SK-N-SH treated with all-trans-retinoic acid at 6 μM for 48 hours (cell line): ENCODE results near the gene SLC2A13.

Experiments used
- ESRRG ChIP-seq: fragments of 250-450 bp; sonication (Bioruptor Pico); IDR thresholded peaks from 2 replicates; pipeline ENCODE4 v1.6.1; 2021; ENCODE audit warnings: mild to moderate bottlenecking
- GLIS3 ChIP-seq: fragments of 250-450 bp; sonication (Bioruptor Pico); IDR thresholded peaks from 2 replicates; pipeline ENCODE4 v1.5.0; 2020; ENCODE audit warnings: mild to moderate bottlenecking, moderate library complexity
- ISL1 ChIP-seq: fragments of 250-450 bp; sonication (Bioruptor Pico); IDR thresholded peaks from 2 replicates; pipeline ENCODE4 v2.1.2; 2022; ENCODE audit warnings: mild to moderate bottlenecking, moderate library complexity
- PPARA ChIP-seq: fragments of 250-450 bp; sonication (Bioruptor Pico); IDR thresholded peaks from 2 replicates; pipeline ENCODE4 v1.5.0; 2020; ENCODE audit warnings: mild to moderate bottlenecking, borderline replicate concordance
- RARB ChIP-seq: fragments of 250-450 bp; sonication (Bioruptor Pico); IDR thresholded peaks from 2 replicates; pipeline ENCODE4 v1.8.0; 2021; ENCODE audit warnings: mild to moderate bottlenecking, moderate library complexity
- TCF4 ChIP-seq: fragments of 250-450 bp; sonication (Bioruptor Pico); IDR thresholded peaks from 2 replicates; pipeline ENCODE4 v1.8.0; 2021; ENCODE audit warnings: mild to moderate bottlenecking, moderate library complexity, borderline replicate concordance
- TOX ChIP-seq: fragments of 250-450 bp; sonication (Bioruptor Pico); IDR thresholded peaks from 2 replicates; pipeline ENCODE4 v1.8.0; 2021; ENCODE audit warnings: mild to moderate bottlenecking, moderate library complexity, borderline replicate concordance
- ZNF70 ChIP-seq: fragments of 450-650 bp; formaldehyde crosslinking; IDR thresholded peaks from 2 replicates; pipeline ENCODE4 v1.5.0; 2020; ENCODE audit warnings: mild to moderate bottlenecking, moderate library complexity
- TF ChIP-seq, protein P1 (sequence below): fragments of 250-450 bp; sonication (Bioruptor Pico); IDR thresholded peaks from 2 replicates; pipeline ENCODE4 v1.5.1; 2021; ENCODE audit warnings: mild to moderate bottlenecking, moderate library complexity
- TF ChIP-seq, protein P2 (sequence below): fragments of 250-450 bp; sonication (Bioruptor Pico); IDR thresholded peaks from 2 replicates; pipeline ENCODE4 v1.8.0; 2020; ENCODE audit warnings: mild to moderate bottlenecking, moderate library complexity, borderline replicate concordance

DNA sequence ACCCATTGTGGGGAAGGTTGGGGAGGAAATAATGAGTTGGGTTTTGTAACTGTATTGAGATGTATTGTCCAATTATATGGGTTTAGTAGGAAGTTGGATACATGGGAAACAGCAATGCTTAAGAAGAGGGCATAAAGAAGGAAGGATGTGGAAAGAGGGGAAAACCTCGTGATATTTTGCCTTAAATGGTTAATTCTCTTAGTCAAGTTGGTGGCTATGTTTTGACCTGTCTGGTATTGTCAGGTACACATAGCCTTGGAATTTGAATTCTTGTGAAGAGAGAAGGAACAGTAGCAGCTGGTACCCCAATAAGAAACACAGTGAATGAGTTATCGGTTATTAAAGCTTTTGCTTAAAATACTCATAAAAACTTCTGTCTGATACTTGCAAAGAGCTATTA is 32.6 kb upstream of the SLC2A13 start:
- TF ChIP-seq, protein P1, sequence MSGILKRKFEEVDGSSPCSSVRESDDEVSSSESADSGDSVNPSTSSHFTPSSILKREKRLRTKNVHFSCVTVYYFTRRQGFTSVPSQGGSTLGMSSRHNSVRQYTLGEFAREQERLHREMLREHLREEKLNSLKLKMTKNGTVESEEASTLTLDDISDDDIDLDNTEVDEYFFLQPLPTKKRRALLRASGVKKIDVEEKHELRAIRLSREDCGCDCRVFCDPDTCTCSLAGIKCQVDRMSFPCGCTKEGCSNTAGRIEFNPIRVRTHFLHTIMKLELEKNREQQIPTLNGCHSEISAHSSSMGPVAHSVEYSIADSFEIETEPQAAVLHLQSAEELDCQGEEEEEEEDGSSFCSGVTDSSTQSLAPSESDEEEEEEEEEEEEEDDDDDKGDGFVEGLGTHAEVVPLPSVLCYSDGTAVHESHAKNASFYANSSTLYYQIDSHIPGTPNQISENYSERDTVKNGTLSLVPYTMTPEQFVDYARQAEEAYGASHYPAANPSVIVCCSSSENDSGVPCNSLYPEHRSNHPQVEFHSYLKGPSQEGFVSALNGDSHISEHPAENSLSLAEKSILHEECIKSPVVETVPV (CRISPR knock-in tag) = no peak
- TF ChIP-seq ZNF70 (CRISPR knock-in tag) (no peak), GLIS3 (CRISPR knock-in tag) (no peak), TCF4 (CRISPR knock-in tag) (no peak), TOX (CRISPR knock-in tag) (no peak), ESRRG (CRISPR knock-in tag) (no peak), PPARA (no peak), ISL1 (no peak), RARB (CRISPR knock-in tag) (no peak)
- TF ChIP-seq, protein P2, sequence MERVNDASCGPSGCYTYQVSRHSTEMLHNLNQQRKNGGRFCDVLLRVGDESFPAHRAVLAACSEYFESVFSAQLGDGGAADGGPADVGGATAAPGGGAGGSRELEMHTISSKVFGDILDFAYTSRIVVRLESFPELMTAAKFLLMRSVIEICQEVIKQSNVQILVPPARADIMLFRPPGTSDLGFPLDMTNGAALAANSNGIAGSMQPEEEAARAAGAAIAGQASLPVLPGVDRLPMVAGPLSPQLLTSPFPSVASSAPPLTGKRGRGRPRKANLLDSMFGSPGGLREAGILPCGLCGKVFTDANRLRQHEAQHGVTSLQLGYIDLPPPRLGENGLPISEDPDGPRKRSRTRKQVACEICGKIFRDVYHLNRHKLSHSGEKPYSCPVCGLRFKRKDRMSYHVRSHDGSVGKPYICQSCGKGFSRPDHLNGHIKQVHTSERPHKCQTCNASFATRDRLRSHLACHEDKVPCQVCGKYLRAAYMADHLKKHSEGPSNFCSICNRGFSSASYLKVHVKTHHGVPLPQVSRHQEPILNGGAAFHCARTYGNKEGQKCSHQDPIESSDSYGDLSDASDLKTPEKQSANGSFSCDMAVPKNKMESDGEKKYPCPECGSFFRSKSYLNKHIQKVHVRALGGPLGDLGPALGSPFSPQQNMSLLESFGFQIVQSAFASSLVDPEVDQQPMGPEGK = no peak
